ENCODE results near the gene TMEM52B.

DNA sequence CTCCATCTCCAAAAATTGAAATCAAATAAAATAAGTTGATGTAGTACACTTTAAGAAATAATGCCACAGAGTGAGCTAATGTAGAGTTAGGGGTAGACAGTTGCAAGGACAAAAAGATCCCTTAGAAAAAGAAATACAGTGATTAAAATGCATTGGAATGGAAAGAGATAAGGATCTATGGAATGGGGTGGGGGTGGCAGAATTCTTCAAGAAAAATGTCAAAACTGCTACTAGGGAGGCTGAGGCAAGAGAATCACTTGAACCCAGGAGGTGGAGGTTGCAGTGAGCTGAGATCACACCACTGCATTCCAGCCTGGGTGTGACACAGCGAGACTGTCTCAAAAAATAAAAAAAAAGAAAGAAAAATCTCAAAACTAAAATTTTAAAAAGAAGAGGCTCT is 13.4 kb upstream of the TMEM52B start:
- TF ChIP-seq, protein P1, sequence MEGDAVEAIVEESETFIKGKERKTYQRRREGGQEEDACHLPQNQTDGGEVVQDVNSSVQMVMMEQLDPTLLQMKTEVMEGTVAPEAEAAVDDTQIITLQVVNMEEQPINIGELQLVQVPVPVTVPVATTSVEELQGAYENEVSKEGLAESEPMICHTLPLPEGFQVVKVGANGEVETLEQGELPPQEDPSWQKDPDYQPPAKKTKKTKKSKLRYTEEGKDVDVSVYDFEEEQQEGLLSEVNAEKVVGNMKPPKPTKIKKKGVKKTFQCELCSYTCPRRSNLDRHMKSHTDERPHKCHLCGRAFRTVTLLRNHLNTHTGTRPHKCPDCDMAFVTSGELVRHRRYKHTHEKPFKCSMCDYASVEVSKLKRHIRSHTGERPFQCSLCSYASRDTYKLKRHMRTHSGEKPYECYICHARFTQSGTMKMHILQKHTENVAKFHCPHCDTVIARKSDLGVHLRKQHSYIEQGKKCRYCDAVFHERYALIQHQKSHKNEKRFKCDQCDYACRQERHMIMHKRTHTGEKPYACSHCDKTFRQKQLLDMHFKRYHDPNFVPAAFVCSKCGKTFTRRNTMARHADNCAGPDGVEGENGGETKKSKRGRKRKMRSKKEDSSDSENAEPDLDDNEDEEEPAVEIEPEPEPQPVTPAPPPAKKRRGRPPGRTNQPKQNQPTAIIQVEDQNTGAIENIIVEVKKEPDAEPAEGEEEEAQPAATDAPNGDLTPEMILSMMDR (IDR thresholded peaks at IDR 0.05) = no peak
- TF ChIP-seq POLR2A (IDR thresholded peaks at IDR 0.05) = no peak
- TF ChIP-seq POLR2AphosphoS5 (IDR thresholded peaks at IDR 0.05) = no peak
